Mucosa of descending colon (tissue), 3 donors: ENCODE data around the gene HLCS. TPM values are rescaled to one million over a fixed set of nuclear protein-coding genes. Genes with fewer than 3 reads are reported as not detected.

Experiments
- ATAC-seq: fragments of 200-7000 bp; cut with Tn5 transposase; one replicate; pipeline ENCODE4 v1.9.1; 2020; ENCODE audit warnings: mild to moderate bottlenecking, moderate library complexity
- DNase-seq, 3 donors: peaks; one replicate each; pipeline ENCODE4 v3.0.0-alpha.2; 2020
- H3K36me3 ChIP-seq: fragments of 200-600 bp; one replicate; pipeline ENCODE4 v1.8.0; 2021; ENCODE audit warnings: low read depth, mild to moderate bottlenecking
- H3K4me1 ChIP-seq: fragments of 200-600 bp; one replicate; pipeline ENCODE4 v1.8.0; 2021; ENCODE audit warnings: low read depth, mild to moderate bottlenecking
- H3K4me3 ChIP-seq: fragments of 200-600 bp; one replicate; pipeline ENCODE4 v1.8.0; 2021; ENCODE audit warnings: mild to moderate bottlenecking
- H3K9me3 ChIP-seq: fragments of 200-600 bp; one replicate; pipeline ENCODE4 v1.8.0; 2021; ENCODE audit warnings: mild to moderate bottlenecking
- intact Hi-C, 2 donors: fragments of 100-400 bp; cut with DNase I in 1 of 2; cut with micrococcal nuclease in 1 of 2; formaldehyde crosslinking; loops; one replicate each; pipeline versions ENCODE4 v1.11.0 to v1.11.1; 2022; cut with DNase I, micrococcal nuclease
- total RNA-seq, 3 donors: library from RNA; stranded (reverse); fragmentation: NEBNext Ultra II Directional in 2 of 3; extraction: Animal tissue kit (Norgen Biotek cat#: 25700) in 2 of 3; gene quantifications; one replicate each; pipeline versions ENCODE4 v1.2.1 to v1.2.4, GENCODE V29; 2021 to 2023
- TF ChIP-seq, protein P1 (sequence below): fragments of 200-600 bp; IDR thresholded peaks from one replicate; pipeline ENCODE4 v1.8.0; 2022; ENCODE audit warnings: antibody characterized with exemption, mild to moderate bottlenecking
- donor health status: DM: no; HTN: no; CAD: no; lungs with moderate emphysema.
- donor health status: DM: no; HTN: no; CAD: no.
- donor health status: DM: no; HTN: yes; CAD: no.

HLCS gene
- total RNA-seq, 3 donors from 2014 or later, result 13.3 to 16.7 (median 14.9) TPM

DNA sequence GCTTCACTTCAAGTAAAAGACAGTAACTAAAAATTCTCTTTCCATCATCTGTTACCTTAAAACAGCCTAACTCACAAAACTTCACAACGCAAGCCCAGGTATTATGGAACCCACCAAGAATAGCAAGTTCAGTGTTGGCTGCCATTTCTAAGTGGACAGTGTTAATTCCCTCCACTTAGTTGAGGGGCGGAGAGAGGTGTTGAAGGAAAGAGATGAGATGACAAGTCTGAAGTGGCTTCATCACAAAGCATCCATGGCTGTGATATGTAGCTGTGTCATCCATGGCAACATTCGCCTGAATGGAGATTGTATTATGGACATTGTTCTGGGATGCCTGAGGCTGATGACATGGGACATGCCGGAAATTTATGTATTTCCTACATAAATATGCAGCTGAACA is 165.7 kb downstream of the HLCS start:
- peaks cover 14% of the 10 kb centered on the region for H3K9me3 ChIP-seq
- no peak overlapping the region for H3K4me3 ChIP-seq
- no peaks in the 10 kb centered on the region for H3K4me1 ChIP-seq
- DNase-seq (no peak), ATAC-seq (no peak)
- TF ChIP-seq, protein P1, sequence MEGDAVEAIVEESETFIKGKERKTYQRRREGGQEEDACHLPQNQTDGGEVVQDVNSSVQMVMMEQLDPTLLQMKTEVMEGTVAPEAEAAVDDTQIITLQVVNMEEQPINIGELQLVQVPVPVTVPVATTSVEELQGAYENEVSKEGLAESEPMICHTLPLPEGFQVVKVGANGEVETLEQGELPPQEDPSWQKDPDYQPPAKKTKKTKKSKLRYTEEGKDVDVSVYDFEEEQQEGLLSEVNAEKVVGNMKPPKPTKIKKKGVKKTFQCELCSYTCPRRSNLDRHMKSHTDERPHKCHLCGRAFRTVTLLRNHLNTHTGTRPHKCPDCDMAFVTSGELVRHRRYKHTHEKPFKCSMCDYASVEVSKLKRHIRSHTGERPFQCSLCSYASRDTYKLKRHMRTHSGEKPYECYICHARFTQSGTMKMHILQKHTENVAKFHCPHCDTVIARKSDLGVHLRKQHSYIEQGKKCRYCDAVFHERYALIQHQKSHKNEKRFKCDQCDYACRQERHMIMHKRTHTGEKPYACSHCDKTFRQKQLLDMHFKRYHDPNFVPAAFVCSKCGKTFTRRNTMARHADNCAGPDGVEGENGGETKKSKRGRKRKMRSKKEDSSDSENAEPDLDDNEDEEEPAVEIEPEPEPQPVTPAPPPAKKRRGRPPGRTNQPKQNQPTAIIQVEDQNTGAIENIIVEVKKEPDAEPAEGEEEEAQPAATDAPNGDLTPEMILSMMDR, result no peak
- H3K36me3 ChIP-seq, result no peaks in the 10 kb centered on the region
- intact Hi-C loops, result no loop called here

DNA sequence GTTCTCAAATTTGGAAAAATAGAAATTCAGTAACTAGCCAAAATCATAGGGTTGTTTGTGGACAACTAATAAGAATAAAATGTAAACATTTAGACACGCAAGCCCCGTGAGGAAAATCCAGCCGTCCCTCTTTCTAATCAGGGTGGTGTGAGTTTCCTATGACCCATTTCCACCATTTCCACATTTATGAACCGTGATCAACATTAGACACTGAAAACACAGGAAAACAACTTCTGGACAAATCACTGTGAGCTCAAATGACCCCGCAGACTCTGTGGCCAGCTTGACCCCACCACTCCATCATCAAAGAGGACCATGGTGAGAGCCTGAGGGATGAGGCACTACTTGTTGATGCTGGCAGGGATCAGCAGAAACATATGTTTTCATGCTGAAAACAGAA is 166.6 kb downstream of the HLCS start:
- intact Hi-C loops, result no loop called here
- no peaks in the 10 kb centered on the region for H3K36me3 ChIP-seq
- no peak for ATAC-seq
- DNase-seq, result no peak
- H3K9me3 ChIP-seq, result peaks cover 14% of the 10 kb centered on the region
- no peak overlapping the region for H3K4me3 ChIP-seq
- H3K4me1 ChIP-seq, result no peaks in the 10 kb centered on the region
- TF ChIP-seq, protein P1, result no peak

DNA sequence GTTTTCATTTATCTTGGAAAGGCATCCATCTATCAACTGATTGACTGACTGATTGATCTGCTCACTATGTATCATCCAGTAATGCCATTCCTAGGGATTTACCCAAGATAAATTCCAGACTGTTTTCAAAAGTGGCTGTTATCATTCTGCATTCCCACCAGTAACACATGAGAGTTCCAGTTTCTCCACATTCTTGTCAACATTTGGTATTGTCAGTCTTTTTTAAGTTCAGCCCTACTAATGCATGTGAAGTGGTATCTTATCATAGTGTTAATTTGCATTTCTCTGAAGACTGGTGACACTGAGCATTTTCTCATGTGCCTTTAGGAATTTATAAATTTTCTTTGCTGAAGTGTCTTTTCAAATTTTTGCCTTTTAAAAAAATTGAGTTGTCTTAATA is 168.0 kb downstream of the HLCS start:
- ATAC-seq, result no peak
- no peaks in the 10 kb centered on the region for H3K36me3 ChIP-seq
- H3K4me3 ChIP-seq, result no peak overlapping the region
- no peaks in the 10 kb centered on the region for H3K4me1 ChIP-seq
- TF ChIP-seq, protein P1, result no peak
- peaks cover 14% of the 10 kb centered on the region for H3K9me3 ChIP-seq
- intact Hi-C loops, result no loop called here
- DNase-seq, result no peak

DNA sequence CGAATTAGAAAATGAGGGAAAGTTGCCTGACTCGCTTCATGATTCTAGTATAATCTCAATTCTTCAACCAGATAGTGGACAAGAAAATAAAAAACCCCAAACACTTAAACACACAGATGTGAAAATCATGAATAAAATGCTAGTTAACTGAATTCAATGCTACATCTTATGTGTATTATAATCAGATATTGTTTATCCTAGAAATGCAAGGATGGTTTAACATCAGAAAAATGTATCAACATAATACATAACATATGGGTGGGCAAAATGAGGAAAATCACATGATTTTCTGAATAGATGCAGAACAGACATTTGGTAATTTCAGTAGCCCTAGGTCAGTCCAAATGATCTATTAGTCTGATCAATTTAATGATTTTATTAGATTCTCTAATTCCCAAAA is 170.4 kb downstream of the HLCS start:
- Histone ChIP-seq H3K36me3 (no peaks in the 10 kb centered on the region), H3K9me3 (peaks cover 14% of the 10 kb centered on the region), H3K4me3 (no peak overlapping the region), H3K4me1 (no peaks in the 10 kb centered on the region)
- TF ChIP-seq, protein P1, result no peak
- intact Hi-C loops, result no loop called here
- ATAC-seq, result no peak
- DNase-seq, result no peak

DNA sequence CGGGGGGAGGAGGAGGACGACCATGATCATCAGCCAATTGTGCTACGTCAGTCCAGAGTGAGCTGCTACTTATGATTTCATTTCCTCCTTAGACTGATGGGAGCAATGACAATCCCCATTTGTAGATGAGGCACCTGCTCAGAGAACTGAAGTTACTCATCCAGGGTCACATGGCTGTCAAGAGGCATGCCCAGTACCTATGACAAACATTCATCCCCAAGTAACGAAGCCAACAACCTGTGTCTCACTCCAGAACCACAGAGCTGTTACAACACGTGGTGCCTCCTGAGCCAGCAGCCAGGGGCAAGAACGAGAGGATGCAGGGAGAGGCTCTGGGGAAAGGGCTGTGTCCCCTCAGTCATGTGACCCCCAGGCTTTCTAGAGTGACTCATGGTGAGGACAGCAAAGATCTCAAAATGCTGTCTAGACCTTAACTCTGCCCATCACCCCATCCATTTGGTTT is 173.9 kb downstream of the HLCS start:
- peaks cover 13% of the 10 kb centered on the region for H3K4me1 ChIP-seq
- TF ChIP-seq, protein P1, result no peak
- H3K9me3 ChIP-seq, result peaks cover 8% of the 10 kb centered on the region
- H3K36me3 ChIP-seq, result no peaks in the 10 kb centered on the region
- ATAC-seq (no peak), DNase-seq (no peak)
- no peak overlapping the region for H3K4me3 ChIP-seq
- intact Hi-C loops, result no loop called here
